ENCODE data around the gene HMG20B.
A peak's percentile ranks its signal among the peaks of the same experiment; 100 is the strongest.

Gene HMG20B

GRCh38 chr19:3626473-3627350 is 54.0 kb downstream of the HMG20B start, which contains the start of gene CACTIN:
CACTIN (minus strand) TSS chr19:3626790; CDS start chr19:3626762, 28 bp downstream.
- no peak for TF ChIP-seq CTCF (conservative IDR thresholded peaks at IDR 0.05; ENCODE audit: low read depth, low read length)
- peak within 1 kb of the TSS; percentile 73 for H3K4me3 ChIP-seq (ENCODE audit: low read length)
- DNase-seq (ENCODE audit: low read depth), result peak; percentile 92

- TF ChIP-seq CTCF (conservative IDR thresholded peaks at IDR 0.05; ENCODE audit: low read depth, low read length), result no peak
- no peak overlapping the region for H3K4me3 ChIP-seq (ENCODE audit: low read length)
- no peak for DNase-seq (ENCODE audit: low read depth)
Measured at GRCh38 chr19:3627351-3627723, 54.6 kb downstream of the HMG20B start.
